H9 (cell line): ENCODE results near the gene ARRDC2. TPM values are rescaled to one million over a fixed set of nuclear protein-coding genes. Genes with fewer than 3 reads are reported as not detected.

Experiments
- DNase-seq: peaks from one replicate; pipeline ENCODE4 v3.0.0-alpha.2; 2017
- H2AFZ ChIP-seq: one replicate; pipeline ENCODE4 v1.6.1; 2013; ENCODE audit warnings: mild to moderate bottlenecking, low read length, control low read depth, moderate library complexity
- H2AK5ac ChIP-seq: 2 replicates; pipeline ENCODE4 v1.6.1; 2013; ENCODE audit warnings: low read length, control low read depth, mixed read lengths; ENCODE audit not compliant: insufficient read length
- H2BK120ac ChIP-seq: one replicate; pipeline ENCODE4 v1.6.1; 2013; ENCODE audit warnings: low read depth, mild to moderate bottlenecking, low read length, control low read depth, inconsistent platforms; ENCODE audit not compliant: poor library complexity, severe bottlenecking
- H2BK12ac ChIP-seq: 2 replicates; pipeline ENCODE4 v1.6.1; 2013; ENCODE audit warnings: low read length, control low read depth, mixed read lengths, low read depth; ENCODE audit not compliant: insufficient read length
- H2BK15ac ChIP-seq: 2 replicates; pipeline ENCODE4 v1.6.1; 2013; ENCODE audit warnings: low read depth, low read length, control low read depth
- H2BK20ac ChIP-seq: one replicate; pipeline ENCODE4 v1.6.1; 2013; ENCODE audit warnings: low read depth, mild to moderate bottlenecking, low read length, control low read depth, inconsistent platforms; ENCODE audit not compliant: poor library complexity, severe bottlenecking
- H2BK5ac ChIP-seq: 2 replicates; pipeline ENCODE4 v1.6.1; 2013; ENCODE audit warnings: low read length, control low read depth, mixed read lengths; ENCODE audit not compliant: insufficient read length
- H3K14ac ChIP-seq: 2 replicates; pipeline ENCODE4 v1.6.1; 2013; ENCODE audit warnings: low read length, control low read depth; ENCODE audit not compliant: insufficient read depth
- H3K18ac ChIP-seq: 2 replicates; pipeline ENCODE4 v1.6.1; 2013; ENCODE audit warnings: low read depth, mild to moderate bottlenecking, mixed read lengths, low read length, control low read depth; ENCODE audit not compliant: insufficient read length
- H3K23ac ChIP-seq: 2 replicates; pipeline ENCODE4 v1.6.1; 2013; ENCODE audit warnings: low read length, control low read depth, mixed read lengths, low read depth; ENCODE audit not compliant: insufficient read length
- H3K23me2 ChIP-seq: 2 replicates; pipeline ENCODE4 v1.6.1; 2013; ENCODE audit warnings: low read depth, mild to moderate bottlenecking, mixed read lengths, low read length, control low read depth; ENCODE audit not compliant: insufficient read length, poor library complexity, severe bottlenecking
- H3K27ac ChIP-seq: 2 replicates; pipeline ENCODE4 v1.5.1; 2013; ENCODE audit warnings: low read length, control low read depth, mixed read lengths, low read depth; ENCODE audit not compliant: insufficient read length
- H3K27me3 ChIP-seq: 2 replicates; pipeline ENCODE4 v1.6.1; 2013; ENCODE audit warnings: low read length, control low read depth, inconsistent platforms; ENCODE audit not compliant: insufficient read depth
- H3K4ac ChIP-seq: 2 replicates; pipeline ENCODE4 v1.6.1; 2013; ENCODE audit warnings: low read depth, mild to moderate bottlenecking, control low read depth, inconsistent platforms, low read length, moderate library complexity
- H3K4me1 ChIP-seq: 2 replicates; pipeline ENCODE4 v1.6.1; 2013; ENCODE audit warnings: low read length, control low read depth, inconsistent platforms; ENCODE audit not compliant: insufficient read depth
- H3K4me2 ChIP-seq: 2 replicates; pipeline ENCODE4 v1.6.1; 2013; ENCODE audit warnings: low read length, control low read depth, mixed read lengths; ENCODE audit not compliant: insufficient read length, insufficient read depth
- H3K56ac ChIP-seq: 2 replicates; pipeline ENCODE4 v1.6.1; 2013; ENCODE audit warnings: low read depth, mild to moderate bottlenecking, mixed read lengths, low read length, control low read depth; ENCODE audit not compliant: insufficient read length
- H3K79me1 ChIP-seq: 2 replicates; pipeline ENCODE4 v1.6.1; 2013; ENCODE audit warnings: low read depth, mild to moderate bottlenecking, moderate library complexity, low read length, control low read depth, inconsistent platforms; ENCODE audit not compliant: insufficient read depth, poor library complexity, severe bottlenecking
- H3K79me2 ChIP-seq: 2 replicates; pipeline ENCODE4 v1.6.1; 2013; ENCODE audit warnings: low read length, control low read depth, inconsistent platforms; ENCODE audit not compliant: insufficient read depth
- H3K9ac ChIP-seq: 2 replicates; pipeline ENCODE4 v1.6.1; 2013; ENCODE audit warnings: low read length, control low read depth, mixed read lengths; ENCODE audit not compliant: insufficient read length; ENCODE audit errors: extremely low read depth
- H3K9me3 ChIP-seq: one replicate; pipeline ENCODE4 v1.6.1; 2013; ENCODE audit warnings: low read depth, low read length, inconsistent platforms; ENCODE audit not compliant: control insufficient read depth
- H3T11ph ChIP-seq: one replicate; pipeline ENCODE4 v1.6.1; 2013; ENCODE audit warnings: mild to moderate bottlenecking, low read length, control low read depth, inconsistent platforms
- H4K20me1 ChIP-seq: one replicate; pipeline ENCODE4 v1.6.1; 2013; ENCODE audit not compliant: control insufficient read depth, insufficient read length, insufficient read depth
- H4K5ac ChIP-seq: 2 replicates; pipeline ENCODE4 v1.6.1; 2013; ENCODE audit warnings: low read depth, mild to moderate bottlenecking, mixed read lengths, low read length, control low read depth; ENCODE audit not compliant: insufficient read length
- H4K8ac ChIP-seq: replicated peaks from 2 replicates; pipeline ENCODE4 v1.6.1; 2013; ENCODE audit warnings: low read length, control low read depth, mixed read lengths, low read depth; ENCODE audit not compliant: insufficient read length
- H4K91ac ChIP-seq: 2 replicates; pipeline ENCODE4 v1.6.1; 2013; ENCODE audit warnings: low read depth, mild to moderate bottlenecking, moderate library complexity, mixed read lengths, low read length, control low read depth; ENCODE audit not compliant: insufficient read length
- H3K27ac Mint-ChIP-seq, 3 experiments: 2 replicates in 2 of 3; 3 replicates in 1 of 3; pipeline ENCODE4 v1.8.0; 2020 to 2021; ENCODE audit warnings: mixed read lengths in 3 of 3, mild to moderate bottlenecking in 1 of 3, moderate library complexity in 1 of 3
- H3K27me3 Mint-ChIP-seq: 2 replicates; pipeline ENCODE4 v1.8.0; 2021; ENCODE audit warnings: low read depth, mild to moderate bottlenecking, moderate library complexity, mixed read lengths
- H3K36me3 Mint-ChIP-seq, 3 experiments: 2 replicates in 2 of 3; 3 replicates in 1 of 3; pipeline ENCODE4 v1.8.0; 2020 to 2021; ENCODE audit warnings: low read depth in 3 of 3, mixed read lengths in 3 of 3; ENCODE audit not compliant: insufficient read depth in 1 of 3
- H3K4me1 Mint-ChIP-seq, 2 experiments: 2 replicates each; pipeline ENCODE4 v1.8.0; 2020; ENCODE audit warnings: mixed read lengths in 2 of 2
- H3K4me3 Mint-ChIP-seq, 2 experiments: 2 replicates in 1 of 2; 3 replicates in 1 of 2; pipeline ENCODE4 v1.8.0; 2020 to 2021; ENCODE audit warnings: mild to moderate bottlenecking in 2 of 2, mixed read lengths in 2 of 2, moderate library complexity in 1 of 2
- H3K9me3 Mint-ChIP-seq, 2 experiments: 2 replicates in 1 of 2; 3 replicates in 1 of 2; pipeline ENCODE4 v1.8.0; 2020; ENCODE audit warnings: mild to moderate bottlenecking in 2 of 2, mixed read lengths in 2 of 2, moderate library complexity in 1 of 2
- CTCF ChIP-seq: fragments of 200-600 bp; sonication (generic); conservative IDR thresholded peaks from 3 replicates; pipeline ENCODE4 v1.8.0; 2021; ENCODE audit warnings: antibody characterized with exemption, mild to moderate bottlenecking
- WGBS: extraction: QIAGEN DNeasy Blood & Tissue Kit; methylation state at CpG from one replicate; pipeline ENCODE4 v1.1.7; 2013; ENCODE audit warnings: missing lambda C conversion rate, low lambda C conversion rate, mixed read lengths; ENCODE audit not compliant: insufficient read length; ENCODE audit errors: extremely low coverage; 5-methylcytosine and 5-hydroxymethylcytosine counted together
- total RNA-seq: library from RNA; stranded (reverse); gene quantifications from 2 replicates; pipeline ENCODE4 v1.2.1, GENCODE V29; 2021

ARRDC2 gene
- total RNA-seq, 1 experiment from 2014 or later: 10.5 TPM

- Histone ChIP-seq H3T11ph (no peak overlapping the region), H4K8ac (no peak overlapping the region), H2BK120ac (no peak overlapping the region), H3K9me3 (no peaks in the 10 kb centered on the region), H2AFZ (no peak overlapping the region), H3K56ac (no peak overlapping the region), H3K4me2 (no peak overlapping the region), H4K5ac (no peak overlapping the region), H3K27ac (no peak overlapping the region), H2BK15ac (no peak overlapping the region), H3K4ac (no peak overlapping the region), H2BK20ac (no peak overlapping the region), H2BK5ac (no peak overlapping the region), H4K20me1 (no peaks in the 10 kb centered on the region), H3K9ac (no peak overlapping the region), H3K79me1 (no peaks in the 10 kb centered on the region), H3K4me1 (no peaks in the 10 kb centered on the region), H3K27me3 (no peaks in the 10 kb centered on the region), H3K18ac (no peak overlapping the region), H3K23ac (no peak overlapping the region), H3K23me2 (no peaks in the 10 kb centered on the region), H3K14ac (no peak overlapping the region), H3K79me2 (no peaks in the 10 kb centered on the region), H2AK5ac (no peak overlapping the region), H2BK12ac (no peak overlapping the region), H4K91ac (no peak overlapping the region)
- WGBS: no CpG with 5 or more reads among the region's 6 CpGs
- Mint-ChIP-seq H3K27me3 (peaks cover 7% of the 10 kb centered on the region; the same call in 1 of the 2 replicates), H3K4me3 (no peak overlapping the region), H3K27ac (no peak overlapping the region), H3K9me3 (no peaks in the 10 kb centered on the region; a peak in 1 of 5 replicates), H3K36me3 (no peaks in the 10 kb centered on the region), H3K4me1 (peaks cover 0 to 19% of the 10 kb centered on the region in 2 experiments; a peak in 3 of 4 replicates)
- DNase-seq: no peak
- TF ChIP-seq CTCF: no peak
Observed at GRCh38 chr19:18057557-18057956, 49.6 kb downstream of the ARRDC2 start.
